Measurements from ENCODE around the gene TYR. TPM values are rescaled to one million over a fixed set of nuclear protein-coding genes. Genes with fewer than 3 reads are reported as not detected.

Gene TYR
- total RNA-seq = not detected in 2 replicates

- Histone ChIP-seq H3K36me3 (ENCODE audit: control insufficient read depth, insufficient read depth, low read length) (no peaks in the 10 kb centered on the region), H3K4me3 (ENCODE audit: low read depth, low read length) (no peak within 1 kb of the TSS), H3K27me3 (ENCODE audit: control insufficient read depth, insufficient read depth, low read length) (no peaks in the 10 kb centered on the region)
- DNase-seq (ENCODE audit: low read depth) (no peak), FAIRE-seq (peak; percentile 36)
- no peak for TF ChIP-seq CTCF (IDR thresholded peaks at IDR 0.05; ENCODE audit: insufficient read depth, low read length, severe bottlenecking)
Measured at GRCh38 chr11:89177691-89178231, at the start of gene TYR. Gene TYR, plus strand, starts transcription at chr11:89177875. Its CDS starts 79 bp downstream, at chr11:89177954.

- TF ChIP-seq CTCF (IDR thresholded peaks at IDR 0.05; ENCODE audit: insufficient read depth, low read length, severe bottlenecking) = no peak
- FAIRE-seq = no peak
- no peaks in the 10 kb centered on the region for H3K36me3 ChIP-seq (ENCODE audit: control insufficient read depth, insufficient read depth, low read length)
- no peak overlapping the region for H3K4me3 ChIP-seq (ENCODE audit: low read depth, low read length)
- no peak for DNase-seq (ENCODE audit: low read depth)
- no peaks in the 10 kb centered on the region for H3K27me3 ChIP-seq (ENCODE audit: control insufficient read depth, insufficient read depth, low read length)
Measured at GRCh38 chr11:89136606-89137005, 41.1 kb upstream of the TYR start.

DNA sequence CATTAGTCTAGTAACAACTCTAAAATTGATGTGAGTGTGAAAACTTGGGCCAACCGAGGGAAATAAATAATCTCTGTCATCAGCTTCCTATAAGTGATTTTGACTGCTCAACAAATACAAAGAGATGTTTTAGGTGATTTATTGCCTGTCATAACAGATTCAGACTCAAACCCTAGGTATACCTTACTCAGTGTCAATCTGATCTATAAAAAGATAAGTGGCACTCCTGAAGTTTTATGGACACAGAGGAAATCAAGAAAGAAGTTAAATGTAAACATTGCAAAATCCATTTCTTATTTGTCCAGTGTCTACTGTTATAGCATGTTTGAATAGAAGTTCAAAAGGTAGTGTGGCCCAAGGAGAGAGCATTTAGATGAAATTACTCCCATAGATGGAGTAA, 30.4 kb upstream of the TYR start:
- Histone ChIP-seq H3K27me3 (ENCODE audit: control insufficient read depth, insufficient read depth, low read length) (no peaks in the 10 kb centered on the region), H3K36me3 (ENCODE audit: control insufficient read depth, insufficient read depth, low read length) (no peaks in the 10 kb centered on the region), H3K4me3 (ENCODE audit: low read depth, low read length) (no peak overlapping the region)
- TF ChIP-seq CTCF (IDR thresholded peaks at IDR 0.05; ENCODE audit: insufficient read depth, low read length, severe bottlenecking) = no peak
- DNase-seq (ENCODE audit: low read depth) = no peak
- no peak for FAIRE-seq

DNA sequence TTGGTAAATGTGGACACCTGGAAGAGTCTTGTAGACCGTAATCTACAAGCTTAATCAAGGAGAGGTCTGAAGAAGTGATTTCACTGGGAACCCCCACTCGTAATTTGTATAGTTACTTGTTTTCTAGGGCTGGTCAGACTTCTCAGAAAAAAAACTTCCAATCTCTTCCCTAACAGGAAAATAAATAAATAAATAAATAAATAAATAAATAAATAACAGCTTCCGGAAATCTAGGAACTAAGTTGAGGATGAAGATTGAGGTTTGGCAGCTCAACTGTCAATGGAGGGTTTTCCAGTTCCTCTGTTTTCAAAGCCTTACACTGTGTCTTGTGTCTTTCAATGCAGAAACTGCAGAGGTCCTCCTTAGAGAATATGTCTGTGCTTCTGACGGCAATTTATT, 17.7 kb upstream of the TYR start:
- FAIRE-seq = no peak
- Histone ChIP-seq H3K4me3 (ENCODE audit: low read depth, low read length) (no peak overlapping the region), H3K27me3 (ENCODE audit: control insufficient read depth, insufficient read depth, low read length) (no peaks in the 10 kb centered on the region), H3K36me3 (ENCODE audit: control insufficient read depth, insufficient read depth, low read length) (no peaks in the 10 kb centered on the region)
- no peak for TF ChIP-seq CTCF (IDR thresholded peaks at IDR 0.05; ENCODE audit: insufficient read depth, low read length, severe bottlenecking)
- DNase-seq (ENCODE audit: low read depth) = no peak

- DNase-seq (ENCODE audit: low read depth) (no peak), FAIRE-seq (no peak)
- no peak for TF ChIP-seq CTCF (IDR thresholded peaks at IDR 0.05; ENCODE audit: insufficient read depth, low read length, severe bottlenecking)
- Histone ChIP-seq H3K36me3 (ENCODE audit: control insufficient read depth, insufficient read depth, low read length) (no peaks in the 10 kb centered on the region), H3K27me3 (ENCODE audit: control insufficient read depth, insufficient read depth, low read length) (no peaks in the 10 kb centered on the region), H3K4me3 (ENCODE audit: low read depth, low read length) (no peak overlapping the region)
Measured at GRCh38 chr11:89161949-89162348, 15.7 kb upstream of the TYR start.

GRCh38 chr11:89163686-89164085, 14.0 kb upstream of the TYR start:
- H3K27me3 ChIP-seq (ENCODE audit: control insufficient read depth, insufficient read depth, low read length) = no peaks in the 10 kb centered on the region
- TF ChIP-seq CTCF (IDR thresholded peaks at IDR 0.05; ENCODE audit: insufficient read depth, low read length, severe bottlenecking) = no peak
- no peaks in the 10 kb centered on the region for H3K36me3 ChIP-seq (ENCODE audit: control insufficient read depth, insufficient read depth, low read length)
- FAIRE-seq = no peak
- DNase-seq (ENCODE audit: low read depth) = no peak
- H3K4me3 ChIP-seq (ENCODE audit: low read depth, low read length) = no peak overlapping the region
